Astrocyte (in vitro differentiated cells and primary cell): ENCODE results near the gene TNFRSF18. TPM values are rescaled to one million over a fixed set of nuclear protein-coding genes. Genes with fewer than 3 reads are reported as not detected.

ENCODE experiments used
- DNase-seq: peaks from one replicate; pipeline ENCODE4 v3.0.0-alpha.2; 2010; ENCODE audit warnings: low read depth
- FAIRE-seq: peaks from 2 replicates; lab custom pipeline; 2011; peaks lifted over from hg19 to GRCh38; lab: Jason Lieb, UNC
- H2AFZ ChIP-seq: 2 replicates; pipeline ENCODE4 v1.6.0; 2012; ENCODE audit warnings: low read depth, low read length, inconsistent platforms
- H3K27ac ChIP-seq: 2 replicates; pipeline ENCODE4 v1.5.1; 2011; ENCODE audit warnings: low read depth, low read length, inconsistent platforms
- H3K27me3 ChIP-seq: 2 replicates; pipeline ENCODE4 v1.6.0; 2011; ENCODE audit warnings: low read length, inconsistent platforms; ENCODE audit not compliant: insufficient read depth
- H3K36me3 ChIP-seq: 2 replicates; pipeline ENCODE4 v1.5.1; 2011; ENCODE audit warnings: low read length, inconsistent platforms; ENCODE audit not compliant: insufficient read depth
- H3K4me1 ChIP-seq: 2 replicates; pipeline ENCODE4 v1.5.1; 2011; ENCODE audit warnings: low read length, inconsistent platforms; ENCODE audit not compliant: insufficient read depth
- H3K4me2 ChIP-seq: 2 replicates; pipeline ENCODE4 v1.6.0; 2012; ENCODE audit warnings: low read length, inconsistent platforms
- H3K4me3 ChIP-seq: 2 replicates; pipeline ENCODE4 v1.5.1; 2011; ENCODE audit warnings: low read depth, mild to moderate bottlenecking, low read length, inconsistent platforms; ENCODE audit not compliant: insufficient read depth
- H3K79me2 ChIP-seq: 2 replicates; pipeline ENCODE4 v1.6.0; 2012; ENCODE audit warnings: mild to moderate bottlenecking, low read length, inconsistent platforms; ENCODE audit not compliant: insufficient read depth
- H3K9ac ChIP-seq: 2 replicates; pipeline ENCODE4 v1.6.0; 2012; ENCODE audit warnings: mild to moderate bottlenecking, low read length, inconsistent platforms
- H3K9me3 ChIP-seq: 2 replicates; pipeline ENCODE4 v1.5.1; 2012; ENCODE audit warnings: low read depth, mild to moderate bottlenecking, low read length, inconsistent platforms; ENCODE audit not compliant: insufficient read depth
- H4K20me1 ChIP-seq: 2 replicates; pipeline ENCODE4 v1.6.0; 2012; ENCODE audit warnings: low read length, inconsistent platforms; ENCODE audit not compliant: insufficient read depth
- H3K27ac Mint-ChIP-seq: one replicate; pipeline ENCODE4 v1.8.0; 2021; ENCODE audit warnings: mild to moderate bottlenecking, mixed read lengths; ENCODE audit not compliant: unreplicated experiment
- H3K27me3 Mint-ChIP-seq: one replicate; pipeline ENCODE4 v1.8.0; 2021; ENCODE audit warnings: low read depth, mixed read lengths; ENCODE audit not compliant: unreplicated experiment
- H3K36me3 Mint-ChIP-seq: one replicate; pipeline ENCODE4 v1.8.0; 2021; ENCODE audit warnings: low read depth, mixed read lengths; ENCODE audit not compliant: unreplicated experiment
- H3K4me1 Mint-ChIP-seq: one replicate; pipeline ENCODE4 v1.8.0; 2021; ENCODE audit warnings: low read depth, mixed read lengths; ENCODE audit not compliant: unreplicated experiment
- H3K4me3 Mint-ChIP-seq: one replicate; pipeline ENCODE4 v1.8.0; 2021; ENCODE audit warnings: mild to moderate bottlenecking, moderate library complexity, mixed read lengths; ENCODE audit not compliant: unreplicated experiment
- H3K9me3 Mint-ChIP-seq: one replicate; pipeline ENCODE4 v1.8.0; 2021; ENCODE audit warnings: mild to moderate bottlenecking, mixed read lengths; ENCODE audit not compliant: unreplicated experiment
- CTCF ChIP-seq: IDR thresholded peaks from 2 replicates; pipeline ENCODE4 v1.5.1; 2011; ENCODE audit warnings: low read depth, mild to moderate bottlenecking, inconsistent platforms, low read length, moderate library complexity; ENCODE audit not compliant: insufficient read depth
- EZH2 ChIP-seq: IDR thresholded peaks from 2 replicates; pipeline ENCODE4 v1.6.1; 2012; ENCODE audit warnings: mild to moderate bottlenecking, low read length, inconsistent platforms; ENCODE audit not compliant: insufficient read depth
- total RNA-seq: library from RNA; stranded (reverse); gene quantifications from 2 replicates; pipeline ENCODE4 v1.2.1, GENCODE V29; 2021

The TNFRSF18 gene
- total RNA-seq, 1 donor from 2014 or later, result 0.66 TPM

DNA sequence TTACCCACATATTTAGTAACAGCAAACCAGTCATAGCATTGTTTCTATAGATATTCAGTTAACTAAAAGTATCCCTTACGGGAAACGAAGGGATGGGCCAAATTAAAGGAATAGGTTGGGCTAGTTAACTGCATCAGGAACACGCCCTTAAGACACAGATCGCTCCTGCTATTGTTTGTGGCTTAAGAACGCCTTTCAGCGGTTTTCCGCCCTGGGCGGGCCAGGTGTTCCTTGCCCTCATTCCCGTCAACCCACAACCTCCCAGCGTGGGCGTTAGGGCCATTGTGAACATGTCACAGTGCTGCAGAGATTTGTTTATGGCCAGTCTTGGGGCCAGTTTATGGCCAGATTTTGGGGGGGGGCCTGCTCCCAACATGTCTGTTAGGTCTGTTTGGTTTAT, 14.7 kb downstream of the TNFRSF18 start:
- H3K36me3 Mint-ChIP-seq, result peaks cover 3% of the 10 kb centered on the region
- peaks cover 6% of the 10 kb centered on the region for H3K27me3 ChIP-seq
- H4K20me1 ChIP-seq, result no peaks in the 10 kb centered on the region
- no peak overlapping the region for H3K27ac Mint-ChIP-seq
- no peak for DNase-seq
- H2AFZ ChIP-seq, result no peak overlapping the region
- H3K9me3 Mint-ChIP-seq, result peaks cover 17% of the 10 kb centered on the region
- H3K4me2 ChIP-seq, result no peak overlapping the region
- H3K27me3 Mint-ChIP-seq, result peaks cover 35% of the 10 kb centered on the region
- no peaks in the 10 kb centered on the region for H3K9me3 ChIP-seq
- no peaks in the 10 kb centered on the region for H3K4me1 Mint-ChIP-seq
- no peak overlapping the region for H3K4me3 Mint-ChIP-seq
- H3K4me3 ChIP-seq, result no peak overlapping the region
- no peaks in the 10 kb centered on the region for H3K36me3 ChIP-seq
- no peaks in the 10 kb centered on the region for H3K4me1 ChIP-seq
- no peak for FAIRE-seq
- no peak for TF ChIP-seq CTCF
- TF ChIP-seq EZH2, result no peak
- H3K9ac ChIP-seq, result no peak overlapping the region
- H3K27ac ChIP-seq, result no peak overlapping the region
- H3K79me2 ChIP-seq, result no peaks in the 10 kb centered on the region

GRCh38 chr1:1189111-1189510, 17.3 kb downstream of the TNFRSF18 start:
- Histone ChIP-seq H3K36me3 (no peaks in the 10 kb centered on the region), H4K20me1 (no peaks in the 10 kb centered on the region), H2AFZ (no peak overlapping the region), H3K9ac (no peak overlapping the region), H3K4me1 (no peaks in the 10 kb centered on the region), H3K27ac (no peak overlapping the region), H3K79me2 (no peaks in the 10 kb centered on the region), H3K27me3 (peaks cover 3% of the 10 kb centered on the region), H3K9me3 (no peaks in the 10 kb centered on the region), H3K4me2 (no peak overlapping the region), H3K4me3 (no peak overlapping the region)
- Mint-ChIP-seq H3K36me3 (peaks cover 3% of the 10 kb centered on the region), H3K27ac (no peak overlapping the region), H3K4me1 (no peaks in the 10 kb centered on the region), H3K27me3 (peaks cover 20% of the 10 kb centered on the region), H3K4me3 (no peak overlapping the region), H3K9me3 (peaks cover 6% of the 10 kb centered on the region)
- no peak for TF ChIP-seq CTCF
- no peak for TF ChIP-seq EZH2
- DNase-seq (no peak), FAIRE-seq (no peak)

DNA sequence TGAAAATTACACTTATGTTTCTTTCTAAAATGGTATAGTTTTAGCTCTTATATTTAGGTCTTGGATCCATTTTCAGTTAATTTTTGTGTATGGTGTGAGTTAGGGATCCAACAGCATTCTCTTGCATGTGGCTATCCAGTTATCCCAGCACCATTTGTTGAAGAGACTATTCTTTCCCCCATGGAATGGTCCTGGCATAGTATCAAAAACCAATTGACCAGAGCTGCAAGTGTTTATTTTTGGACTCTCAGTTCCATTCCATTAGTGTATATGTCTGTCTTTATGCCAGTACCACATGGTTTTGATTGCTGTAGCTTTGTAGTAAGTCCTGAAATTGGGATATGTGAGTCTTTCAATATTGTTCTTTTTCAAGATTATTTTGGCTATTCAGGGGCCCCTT, 18.5 kb downstream of the TNFRSF18 start:
- Mint-ChIP-seq H3K4me3 (no peak overlapping the region), H3K36me3 (peaks cover 3% of the 10 kb centered on the region), H3K27ac (no peak overlapping the region), H3K27me3 (peaks cover 20% of the 10 kb centered on the region), H3K4me1 (no peaks in the 10 kb centered on the region), H3K9me3 (peaks cover 5% of the 10 kb centered on the region)
- no peak overlapping the region for H3K4me2 ChIP-seq
- TF ChIP-seq CTCF, result no peak
- TF ChIP-seq EZH2, result no peak
- DNase-seq (peak; percentile 39), FAIRE-seq (no peak)
- H3K27me3 ChIP-seq, result peaks cover 3% of the 10 kb centered on the region
- no peaks in the 10 kb centered on the region for H3K36me3 ChIP-seq
- no peak overlapping the region for H3K27ac ChIP-seq
- H4K20me1 ChIP-seq, result no peaks in the 10 kb centered on the region
- H2AFZ ChIP-seq, result no peak overlapping the region
- no peaks in the 10 kb centered on the region for H3K4me1 ChIP-seq
- no peak overlapping the region for H3K4me3 ChIP-seq
- H3K9ac ChIP-seq, result no peak overlapping the region
- no peaks in the 10 kb centered on the region for H3K79me2 ChIP-seq
- H3K9me3 ChIP-seq, result no peaks in the 10 kb centered on the region
